Measurements from ENCODE around the gene ADGRV1.

The ADGRV1 gene

DNA sequence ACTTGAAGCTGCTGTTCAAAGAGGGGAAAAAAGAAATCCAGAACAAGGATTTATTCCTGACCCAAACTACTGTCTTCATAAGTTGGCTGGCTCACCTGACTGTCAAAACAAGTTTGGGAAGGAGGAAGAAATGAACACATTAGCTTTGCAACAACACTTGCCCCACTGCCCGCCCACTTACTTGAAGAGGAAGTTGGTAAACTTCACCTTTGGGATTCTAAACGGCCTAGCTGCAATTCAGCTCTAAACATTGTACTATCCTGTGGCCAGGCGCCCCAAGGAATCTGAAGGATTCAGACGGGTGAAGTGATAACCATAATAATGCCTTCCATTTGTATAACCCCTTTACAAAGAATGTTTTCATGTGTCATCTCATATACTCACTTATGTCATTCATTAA lies 625.1 kb downstream of the ADGRV1 start:
- no peak for DNase-seq

DNA sequence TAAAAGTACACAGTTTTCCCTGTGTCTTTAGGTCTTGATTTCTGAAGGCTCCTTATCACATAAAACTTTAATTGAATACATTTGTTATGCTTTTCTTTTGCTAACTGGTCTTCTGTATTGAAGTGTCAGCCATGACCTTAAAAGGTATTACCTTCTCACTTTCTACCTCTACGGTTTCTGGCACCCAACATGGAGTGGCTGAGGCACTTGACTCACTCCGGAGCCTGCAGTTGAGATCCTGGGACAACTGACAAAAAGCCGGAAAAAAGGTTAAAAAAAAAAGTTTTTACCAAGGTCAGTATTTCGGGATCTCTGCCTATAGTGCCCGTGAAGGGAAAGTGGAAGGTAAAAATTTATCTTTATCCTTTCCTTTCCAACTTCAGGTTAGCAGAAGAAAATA lies 627.5 kb downstream of the ADGRV1 start:
- no peak for DNase-seq

DNA sequence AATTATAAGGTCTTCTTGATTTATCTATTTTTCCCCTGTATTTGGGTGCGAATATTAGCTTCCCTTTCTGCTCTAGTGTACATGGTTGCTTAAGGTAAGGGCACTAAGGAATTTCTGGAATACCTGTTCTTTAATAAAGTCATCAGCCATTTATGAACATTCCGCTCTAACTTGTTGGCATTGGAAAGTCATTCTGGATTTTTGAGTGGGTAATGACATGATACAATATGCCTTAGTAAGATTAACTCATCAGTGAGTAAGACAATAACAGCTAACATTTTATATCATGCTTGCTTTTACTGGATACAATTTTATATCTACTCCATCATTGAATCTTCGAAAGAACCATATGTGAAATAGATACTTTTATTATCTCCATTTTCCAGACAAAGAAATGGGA lies 628.4 kb downstream of the ADGRV1 start:
- no peak for DNase-seq

DNA sequence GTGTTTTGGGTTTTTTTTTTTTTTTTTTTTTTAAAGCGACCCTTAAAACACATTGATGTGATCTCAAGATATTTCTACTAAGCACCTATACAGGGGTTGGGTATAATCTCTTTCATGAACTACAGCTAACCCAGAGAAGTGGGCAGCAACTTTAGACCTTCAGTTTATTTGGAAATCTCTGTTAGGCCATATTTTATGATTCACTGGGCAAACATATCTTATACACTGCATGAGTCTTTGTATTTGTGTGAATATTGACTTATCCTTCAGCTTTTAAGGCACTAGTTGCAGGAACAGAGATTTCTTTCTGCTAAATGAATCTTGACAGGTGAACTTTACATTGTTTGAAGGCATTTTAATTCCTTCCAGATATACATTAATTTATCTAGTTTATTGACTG lies 630.2 kb downstream of the ADGRV1 start:
- no peak for DNase-seq

DNA sequence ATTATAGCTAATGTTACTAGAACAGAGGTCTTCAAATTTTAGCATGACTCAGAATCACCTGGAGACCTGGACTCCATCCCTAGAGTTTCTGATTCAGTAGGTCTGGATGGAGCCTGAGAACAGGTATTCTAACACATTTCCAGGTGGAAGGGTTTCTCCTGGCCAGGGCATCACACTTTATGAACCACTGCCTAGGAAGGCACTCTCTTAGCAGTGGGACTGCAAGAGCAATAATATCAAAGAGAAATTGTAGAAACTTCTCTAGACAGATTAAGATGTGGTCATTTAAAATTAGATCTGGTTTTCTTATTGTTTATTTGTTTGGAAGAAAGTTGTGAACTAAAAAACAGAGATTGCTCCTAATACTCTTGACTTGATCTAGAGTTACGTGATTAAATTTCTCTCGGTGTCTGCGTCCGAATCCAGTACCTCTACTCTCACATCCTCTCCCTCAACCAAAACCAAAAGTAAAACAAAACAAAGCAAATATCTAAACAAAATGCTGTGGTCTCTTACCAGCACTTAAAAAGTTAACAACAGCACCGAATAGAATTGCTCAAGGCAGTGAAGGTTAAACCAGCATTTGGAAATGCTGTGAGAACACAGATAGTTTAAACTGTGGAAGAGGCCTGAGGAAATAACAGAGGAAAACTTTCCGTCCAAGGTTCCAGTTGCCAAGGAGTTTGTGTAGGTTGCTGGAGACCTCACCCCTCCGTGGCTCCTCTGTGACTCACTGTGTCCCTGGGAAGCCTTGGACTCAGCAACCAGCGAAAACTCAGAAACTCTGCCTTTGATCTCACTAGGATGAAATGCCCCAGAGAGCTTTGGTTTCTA lies 631.1 kb downstream of the ADGRV1 start:
- no peak for DNase-seq

DNA sequence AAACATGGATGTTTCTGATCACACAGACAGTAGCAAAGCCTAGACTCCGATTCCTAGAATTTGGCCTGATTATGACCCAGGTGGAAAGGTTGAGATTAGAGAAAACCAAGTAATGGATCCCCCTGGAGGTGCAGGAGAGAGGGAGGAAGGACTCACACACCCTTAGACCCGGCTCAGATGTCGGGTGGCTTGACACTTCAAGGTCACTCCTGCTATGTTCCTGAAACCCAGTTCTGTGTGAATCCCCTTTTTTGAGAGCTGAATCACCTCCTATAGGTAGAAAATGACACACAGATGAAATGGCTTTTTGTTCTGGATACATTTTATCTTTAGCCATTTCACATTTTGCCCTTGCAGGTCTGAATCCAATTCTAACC lies 631.7 kb downstream of the ADGRV1 start:
- DNase-seq: no peak

DNA sequence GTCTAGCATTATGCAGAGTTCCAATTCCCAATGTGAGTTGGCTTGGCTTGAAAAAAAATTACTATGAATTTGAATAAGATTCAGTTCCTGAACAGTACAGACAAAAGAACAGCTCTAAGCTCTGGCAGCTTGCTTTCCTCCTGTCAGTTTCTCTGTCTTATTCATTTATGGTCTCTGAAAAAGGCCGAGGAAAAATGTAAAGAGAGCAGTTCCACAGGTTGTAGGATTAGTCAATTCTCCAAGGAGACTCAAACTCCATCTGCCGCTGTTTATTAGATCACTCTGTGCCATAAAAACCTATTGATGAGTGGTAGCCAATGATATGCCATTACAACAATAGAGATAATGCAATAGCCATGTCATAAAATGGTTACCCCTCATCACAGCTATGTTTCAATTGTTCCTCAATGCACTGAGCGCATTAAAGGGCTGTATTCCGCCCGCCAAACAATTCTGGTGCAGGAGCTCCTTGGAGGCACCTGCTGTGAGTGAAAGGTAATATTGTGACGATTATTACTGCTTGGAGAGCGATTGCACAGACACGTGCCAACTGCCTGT lies 636.3 kb downstream of the ADGRV1 start:
- DNase-seq: no peak

DNA sequence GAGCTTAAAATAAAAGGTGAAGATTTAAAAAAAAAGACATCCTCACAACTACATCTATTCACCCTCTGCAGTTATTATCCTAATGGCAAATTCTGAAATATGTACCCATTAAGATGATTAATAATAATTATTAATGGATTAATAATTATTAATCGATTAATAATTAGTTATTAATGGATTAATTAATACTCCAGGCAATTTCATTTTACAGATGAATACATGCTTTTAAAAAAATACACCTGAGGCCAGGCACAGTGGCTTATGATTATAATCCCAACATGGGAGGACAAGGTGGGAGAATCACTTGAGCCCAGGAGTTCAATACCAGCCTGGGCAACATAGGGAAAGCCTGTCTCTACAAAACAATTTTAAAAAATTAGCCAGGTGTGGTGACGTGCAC lies 642.1 kb downstream of the ADGRV1 start:
- DNase-seq: no peak

DNA sequence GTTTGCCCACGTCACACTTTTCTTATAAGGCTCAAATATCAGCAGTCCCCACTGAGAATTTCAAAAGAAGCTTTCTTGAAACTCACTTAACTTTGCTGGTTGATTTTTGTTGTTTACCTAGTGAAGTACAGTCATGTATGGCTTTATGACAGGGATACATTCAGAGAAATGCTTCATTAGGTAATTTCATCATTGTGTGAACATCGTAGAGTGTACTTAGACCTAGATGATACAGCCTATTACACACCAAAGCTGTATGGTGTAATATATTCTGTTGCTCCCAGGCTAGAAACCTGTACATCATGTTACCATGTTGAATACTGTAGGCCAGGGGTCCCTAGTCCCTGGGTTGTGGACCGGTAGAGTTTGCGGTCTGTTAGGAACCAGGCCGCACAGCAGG lies 647.5 kb downstream of the ADGRV1 start:
- DNase-seq: no peak

DNA sequence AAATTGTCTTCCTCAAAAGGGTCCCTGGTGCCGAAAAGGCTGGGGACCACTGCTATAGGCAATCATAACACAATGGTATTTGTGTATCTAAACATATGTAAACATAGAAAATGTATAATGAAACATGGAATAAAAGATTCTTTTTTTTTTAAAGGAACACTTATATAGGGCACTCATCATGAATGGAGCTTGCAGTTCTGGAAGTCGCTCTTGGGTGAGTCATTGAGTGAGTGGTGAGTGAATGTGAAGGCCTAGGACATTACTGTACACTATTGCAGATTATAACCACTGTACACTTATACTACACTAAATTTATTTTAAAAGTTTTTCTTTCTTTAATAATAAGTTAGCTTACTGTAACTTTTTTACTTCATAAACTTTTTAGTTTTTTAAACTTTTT lies 648.1 kb downstream of the ADGRV1 start:
- no peak for DNase-seq

DNA sequence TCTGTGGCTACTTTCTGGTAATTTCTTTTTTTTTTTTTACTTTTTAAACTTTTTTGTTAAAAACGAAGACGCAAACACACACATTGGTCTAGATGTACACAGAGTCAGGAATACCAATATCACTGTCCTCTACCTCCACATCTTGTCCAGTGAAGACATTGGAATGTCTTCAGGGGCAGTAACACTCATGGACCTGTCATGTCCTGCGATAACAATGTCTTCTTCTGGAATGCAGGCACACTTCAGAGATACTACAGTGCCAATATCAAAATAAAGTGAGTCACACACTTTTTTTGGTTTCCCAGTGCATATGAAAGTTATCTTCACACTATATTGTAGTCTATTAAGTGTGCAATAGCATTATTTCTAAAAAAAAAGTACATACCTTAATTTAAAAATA lies 648.7 kb downstream of the ADGRV1 start:
- DNase-seq: no peak

DNA sequence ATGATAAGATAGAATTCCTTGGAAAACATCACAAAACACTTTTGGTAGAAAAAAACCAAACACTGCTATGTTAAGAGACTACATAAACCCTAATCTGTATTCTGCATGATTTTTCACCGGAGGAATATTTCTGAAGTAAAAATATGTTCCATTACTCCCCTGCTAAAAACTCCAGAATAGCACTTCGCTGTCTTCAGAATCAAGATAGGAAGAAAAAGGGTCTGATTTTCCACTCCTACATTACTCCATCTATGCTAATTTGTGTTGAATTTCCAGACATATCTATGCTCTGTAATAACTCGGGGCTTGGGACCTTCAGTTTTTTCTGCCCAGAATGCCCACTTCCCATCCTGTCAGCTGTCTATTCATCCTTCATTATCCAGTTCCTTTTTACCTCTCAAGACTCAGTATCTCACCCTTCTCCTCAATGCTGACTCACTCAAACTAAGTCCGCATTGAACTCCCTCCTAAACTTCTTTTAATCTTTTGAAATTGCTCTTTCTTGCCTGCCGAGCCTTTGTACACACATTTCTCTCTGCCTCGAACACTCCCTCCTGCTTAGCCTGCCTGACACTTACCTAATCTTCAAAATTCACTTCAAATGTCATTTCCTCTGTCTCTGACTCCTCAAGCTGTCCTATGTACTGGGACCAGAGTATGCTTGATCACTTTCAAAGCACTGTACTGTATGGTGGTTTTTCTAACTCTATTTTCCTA lies 653.6 kb downstream of the ADGRV1 start:
- DNase-seq: no peak

DNA sequence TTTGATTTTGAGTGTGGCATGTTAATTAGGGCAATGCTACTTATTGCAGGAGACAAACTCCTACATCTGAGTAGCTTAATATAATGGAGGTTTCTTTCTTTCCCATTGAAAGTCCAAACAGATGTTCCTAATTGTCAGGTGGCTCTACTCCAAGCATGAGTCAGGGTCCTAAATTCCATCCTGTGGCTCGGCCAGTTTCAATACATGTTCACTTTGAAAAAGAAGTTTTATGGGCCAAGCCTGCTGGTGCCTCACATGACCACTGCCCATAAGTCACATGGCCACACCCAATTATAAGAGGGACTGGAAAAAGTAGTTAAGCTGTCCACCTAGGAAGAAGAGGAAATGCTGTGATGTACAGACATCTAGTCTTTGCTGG lies 654.1 kb downstream of the ADGRV1 start:
- DNase-seq: no peak

All from NCI-H1105 (cell line).